Measurements from ENCODE around the gene CLMN. TPM values are rescaled to one million over a fixed set of nuclear protein-coding genes. Genes with fewer than 3 reads are reported as not detected.

Gene CLMN
- total RNA-seq, 4 donors from 2014 or later, result 6.5 to 10.0 (median 7.9) TPM

GRCh38 chr14:95211721-95212504 is 107.8 kb downstream of the CLMN start:
- 94% methylated on average over 8 of the region's 8 CpGs for WGBS
- no peak for DNase-seq (ENCODE audit: extremely low spot score)

GRCh38 chr14:95210699-95211098 is 109.0 kb downstream of the CLMN start:
- H3K27ac ChIP-seq (replicated peaks in 1 of 4), result no peak overlapping the region
- 94% methylated on average over 13 of the region's 13 CpGs for WGBS
- H3K4me3 ChIP-seq, result no peak overlapping the region
- no peaks in the 10 kb centered on the region for H3K27me3 ChIP-seq
- DNase-seq (ENCODE audit: extremely low spot score), result no peak
- no peaks in the 10 kb centered on the region for H3K9me3 ChIP-seq
- no peaks in the 10 kb centered on the region for H3K4me1 ChIP-seq
- peaks cover 0 to 11% (median 2%) of the 10 kb centered on the region in 4 donors for H3K36me3 ChIP-seq
- no peak for TF ChIP-seq POLR2A (IDR thresholded peaks at IDR 0.05; ENCODE audit: low read depth)
- intact Hi-C loops (cut with DNase I), result no loop called here

More at GRCh38 chr14:95211721-95212504, 107.8 kb downstream of the CLMN start:
- no peaks in the 10 kb centered on the region for H3K9me3 ChIP-seq
- H3K36me3 ChIP-seq, result peaks cover 0 to 11% (median 2%) of the 10 kb centered on the region in 4 donors
- intact Hi-C loops (cut with DNase I), result no loop called here
- H3K27ac ChIP-seq (replicated peaks in 1 of 4), result no peak overlapping the region
- TF ChIP-seq POLR2A (IDR thresholded peaks at IDR 0.05; ENCODE audit: low read depth) (no peak), CTCF (IDR thresholded peaks at IDR 0.05) (no peak), POLR2AphosphoS5 (IDR thresholded peaks at IDR 0.05) (no peak), EP300 (IDR thresholded peaks at IDR 0.05) (no peak)
- no peaks in the 10 kb centered on the region for H3K4me1 ChIP-seq
- H3K27me3 ChIP-seq, result peaks cover 0 to 4% (median 0%) of the 10 kb centered on the region in 4 donors
- no peak overlapping the region for H3K4me3 ChIP-seq

GRCh38 chr14:95208598-95208997 is 111.1 kb downstream of the CLMN start:
- H3K4me1 ChIP-seq, result no peaks in the 10 kb centered on the region
- DNase-seq (ENCODE audit: extremely low spot score), result no peak
- TF ChIP-seq POLR2AphosphoS5 (IDR thresholded peaks at IDR 0.05) (no peak), POLR2A (IDR thresholded peaks at IDR 0.05; ENCODE audit: low read depth) (no peak)
- H3K27me3 ChIP-seq, result no peaks in the 10 kb centered on the region
- intact Hi-C loops (cut with DNase I), result no loop called here
- 89% methylated on average over 6 of the region's 6 CpGs for WGBS
- peaks cover 0 to 3% (median 0%) of the 10 kb centered on the region in 4 donors for H3K9me3 ChIP-seq
- no peak overlapping the region for H3K4me3 ChIP-seq
- peaks cover 0 to 19% (median 5%) of the 10 kb centered on the region in 4 donors for H3K36me3 ChIP-seq
- H3K27ac ChIP-seq (replicated peaks in 1 of 4), result no peak overlapping the region

GRCh38 chr14:95207475-95208233 is 112.1 kb downstream of the CLMN start:
- H3K27me3 ChIP-seq, result no peaks in the 10 kb centered on the region
- DNase-seq (ENCODE audit: extremely low spot score), result no peak
- no peak overlapping the region for H3K4me3 ChIP-seq
- 78% methylated on average over 6 of the region's 7 CpGs for WGBS
- no peak overlapping the region for H3K27ac ChIP-seq (replicated peaks in 1 of 4)
- H3K9me3 ChIP-seq, result peaks cover 0 to 3% (median 0%) of the 10 kb centered on the region in 4 donors
- intact Hi-C loops (cut with DNase I), result no loop called here
- H3K36me3 ChIP-seq, result peaks cover 0 to 27% (median 7%) of the 10 kb centered on the region in 4 donors
- H3K4me1 ChIP-seq, result no peaks in the 10 kb centered on the region
- TF ChIP-seq CTCF (IDR thresholded peaks at IDR 0.05), result no peak
- no peak for TF ChIP-seq EP300 (IDR thresholded peaks at IDR 0.05)
- TF ChIP-seq POLR2AphosphoS5 (IDR thresholded peaks at IDR 0.05), result no peak
- no peak for TF ChIP-seq POLR2A (IDR thresholded peaks at IDR 0.05; ENCODE audit: low read depth)

GRCh38 chr14:95206534-95206933 is 113.2 kb downstream of the CLMN start:
- DNase-seq (ENCODE audit: extremely low spot score), result no peak
- Histone ChIP-seq H3K27ac (replicated peaks in 1 of 4) (no peak overlapping the region), H3K4me3 (no peak overlapping the region), H3K4me1 (no peaks in the 10 kb centered on the region), H3K27me3 (no peaks in the 10 kb centered on the region), H3K9me3 (peaks cover 0 to 3% (median 0%) of the 10 kb centered on the region in 4 donors), H3K36me3 (peaks cover 0 to 34% (median 10%) of the 10 kb centered on the region in 4 donors)
- WGBS, result 100% methylated on average over 2 of the region's 2 CpGs
- TF ChIP-seq EP300 (IDR thresholded peaks at IDR 0.05) (no peak), POLR2AphosphoS5 (IDR thresholded peaks at IDR 0.05) (no peak), CTCF (IDR thresholded peaks at IDR 0.05) (no peak), POLR2A (IDR thresholded peaks at IDR 0.05; ENCODE audit: low read depth) (no peak)
- intact Hi-C loops (cut with DNase I), result no loop called here

All from esophagus muscularis mucosa (tissue), 4 donors.